ENCODE data around the gene DLX3. TPM values are rescaled to one million over a fixed set of nuclear protein-coding genes. Genes with fewer than 3 reads are reported as not detected.

Gene DLX3
- total RNA-seq, 4 donors from 2014 or later = 0.28 TPM; not detected in 3

GRCh38 chr17:49987681-49988441 is 7.2 kb downstream of the DLX3 start:
- Histone ChIP-seq H3K4me1 (no peaks in the 10 kb centered on the region), H3K4me3 (no peak overlapping the region), H3K27me3 (peaks cover 4 to 18% of the 10 kb centered on the region in 2 donors), H3K27ac (no peak overlapping the region), H3K36me3 (no peaks in the 10 kb centered on the region), H3K9me3 (no peaks in the 10 kb centered on the region)
- intact Hi-C loops (cut with DNase I; ENCODE audit: low total_unique reads) = no loop called here
- TF ChIP-seq CTCF (IDR thresholded peaks at IDR 0.05) (no peak), POLR2A (IDR thresholded peaks at IDR 0.05) (no peak)
- DNase-seq = no peak

GRCh38 chr17:49987290-49987585 is 7.8 kb downstream of the DLX3 start:
- Histone ChIP-seq H3K36me3 (no peaks in the 10 kb centered on the region), H3K4me3 (no peak overlapping the region), H3K4me1 (no peaks in the 10 kb centered on the region), H3K27me3 (peaks cover 0 to 12% of the 10 kb centered on the region in 2 donors), H3K27ac (no peak overlapping the region), H3K9me3 (no peaks in the 10 kb centered on the region)
- intact Hi-C loops (cut with DNase I; ENCODE audit: low total_unique reads) = no loop called here
- TF ChIP-seq CTCF (IDR thresholded peaks at IDR 0.05) = no peak
- no peak for TF ChIP-seq POLR2A (IDR thresholded peaks at IDR 0.05)
- no peak for DNase-seq

GRCh38 chr17:49986396-49987289 is 8.4 kb downstream of the DLX3 start:
- Histone ChIP-seq H3K4me1 (no peaks in the 10 kb centered on the region), H3K36me3 (no peaks in the 10 kb centered on the region), H3K9me3 (no peaks in the 10 kb centered on the region), H3K4me3 (no peak overlapping the region), H3K27me3 (peaks cover 0 to 8% of the 10 kb centered on the region in 2 donors), H3K27ac (no peak overlapping the region)
- TF ChIP-seq CTCF (IDR thresholded peaks at IDR 0.05) (no peak), POLR2A (IDR thresholded peaks at IDR 0.05) (no peak)
- no peak for DNase-seq
- intact Hi-C loops (cut with DNase I; ENCODE audit: low total_unique reads) = no loop called here

GRCh38 chr17:49985310-49985990 is 9.6 kb downstream of the DLX3 start:
- Histone ChIP-seq H3K27me3 (peaks cover 0 to 12% of the 10 kb centered on the region in 2 donors), H3K36me3 (no peaks in the 10 kb centered on the region), H3K4me3 (no peak overlapping the region), H3K27ac (no peak overlapping the region), H3K9me3 (no peaks in the 10 kb centered on the region), H3K4me1 (no peaks in the 10 kb centered on the region)
- no peak for TF ChIP-seq POLR2A (IDR thresholded peaks at IDR 0.05)
- no peak for TF ChIP-seq CTCF (IDR thresholded peaks at IDR 0.05)
- DNase-seq = no peak
- intact Hi-C loops (cut with DNase I; ENCODE audit: low total_unique reads) = no loop called here

All from uterus (tissue), 4 donors.